Panc1 (cell line): ENCODE results near the gene HOXA5. TPM values are rescaled to one million over a fixed set of nuclear protein-coding genes. Genes with fewer than 3 reads are reported as not detected.

Experiments used
- ATAC-seq: fragments of 200-7000 bp; cut with Tn5 transposase; 2 replicates; pipeline ENCODE4 v1.9.1; 2020; ENCODE audit warnings: mild to moderate bottlenecking, moderate library complexity
- BruUV-seq: library from RNA; stranded (reverse); fragments of 400-500 nt; replicated peaks from 2 replicates; lab custom pipeline; 2021; lab: Mats Ljungman, UMichigan
- CTCF ChIA-PET: fragments of 300-600 bp; sonication (Branson Sonifier 250); formaldehyde crosslinking; loops from one replicate; lab custom pipeline; 2022; ENCODE audit warnings: antibody characterized with exemption; lab: Charles Lee
- POLR2A ChIA-PET: fragments of 300-600 bp; sonication (Branson Sonifier 250); formaldehyde crosslinking; loops from one replicate; lab custom pipeline; 2022; ENCODE audit warnings: antibody characterized with exemption; lab: Charles Lee
- DNase-seq: peaks from one replicate; pipeline ENCODE4 v3.0.0-alpha.2; 2010; ENCODE audit warnings: low read depth, low spot score
- H3K27ac ChIP-seq: 2 replicates; pipeline ENCODE4 v1.5.1; 2011; ENCODE audit warnings: mild to moderate bottlenecking, low read length, inconsistent platforms
- H3K27me3 ChIP-seq: fragments of 200-500 bp; sonication (Bioruptor generic); 2 replicates; pipeline ENCODE4 v1.6.0; 2014; ENCODE audit warnings: low read length, inconsistent platforms; ENCODE audit not compliant: control insufficient read depth, insufficient read depth
- H3K36me3 ChIP-seq: fragments of 200-500 bp; sonication (Bioruptor generic); 2 replicates; pipeline ENCODE4 v1.5.1; 2014; ENCODE audit warnings: inconsistent platforms, mild to moderate bottlenecking, low read length, moderate library complexity; ENCODE audit not compliant: control insufficient read depth, insufficient read depth
- H3K4me1 ChIP-seq: 2 replicates; pipeline ENCODE4 v1.5.1; 2011; ENCODE audit warnings: inconsistent platforms, mild to moderate bottlenecking, low read length, moderate library complexity; ENCODE audit not compliant: control insufficient read depth, insufficient read depth
- H3K4me3 ChIP-seq, 2 experiments: 2 replicates each; pipeline ENCODE4 v1.5.1; 2011 to 2012; ENCODE audit warnings: low read depth in 2 of 2, low read length in 2 of 2, mild to moderate bottlenecking in 2 of 2, inconsistent platforms in 1 of 2, moderate library complexity in 1 of 2
- H3K9me3 ChIP-seq: fragments of 200-500 bp; sonication (Bioruptor generic); 2 replicates; pipeline ENCODE4 v1.5.1; 2014; ENCODE audit warnings: low read depth, mild to moderate bottlenecking, inconsistent platforms, low read length, moderate library complexity; ENCODE audit not compliant: control insufficient read depth, insufficient read depth
- CTCF ChIP-seq: fragments of 450-650 bp; IDR thresholded peaks from 2 replicates; pipeline ENCODE4 v1.5.1; 2017; ENCODE audit warnings: mild to moderate bottlenecking
- POLR2AphosphoS5 ChIP-seq: IDR thresholded peaks from 2 replicates; pipeline ENCODE4 v1.6.1; 2012; ENCODE audit warnings: mild to moderate bottlenecking, low read depth, low read length, moderate library complexity
- REST ChIP-seq, 2 experiments: IDR thresholded peaks; 2 replicates each; pipeline ENCODE4 v1.6.1; 2011 to 2012; ENCODE audit warnings: low read depth in 2 of 2, control low read depth in 1 of 2, low read length in 1 of 2, mild to moderate bottlenecking in 1 of 2, moderate library complexity in 1 of 2; ENCODE audit not compliant: insufficient read depth in 1 of 2
- SIN3A ChIP-seq: IDR thresholded peaks from 2 replicates; pipeline ENCODE4 v1.6.1; 2012; ENCODE audit warnings: low read depth, mild to moderate bottlenecking, low read length, moderate library complexity, borderline replicate concordance; ENCODE audit not compliant: insufficient read depth
- TCF7L2 ChIP-seq: IDR thresholded peaks from 2 replicates; pipeline ENCODE4 v1.6.1; 2011; ENCODE audit warnings: mild to moderate bottlenecking, low read depth, low read length, inconsistent platforms
- in situ Hi-C: cut with HindIII; loops from 2 replicates; pipeline ENCODE4 v1.10.0; 2016; ENCODE audit warnings: low sequenced_read_pairs, low pct_unique_long_range_greater_than_20kb
- intact Hi-C: fragments of 100-400 bp; cut with micrococcal nuclease; formaldehyde crosslinking; loops from one replicate; pipeline ENCODE4 v1.10.0; 2022; ENCODE audit not compliant: unreplicated experiment
- total RNA-seq: library from RNA; stranded (reverse); gene quantifications from one replicate; pipeline ENCODE4 v1.2.1, GENCODE V29; 2021; ENCODE audit not compliant: unreplicated experiment

Gene HOXA5
- total RNA-seq, 1 experiment from 2014 or later: 3.9 TPM

GRCh38 chr7:27173511-27173955 is 30.1 kb upstream of the HOXA5 start:
- BruUV-seq: no TSS peak
- H3K27ac ChIP-seq: no peak overlapping the region
- no peaks in the 10 kb centered on the region for H3K36me3 ChIP-seq
- TF ChIP-seq POLR2AphosphoS5 (no peak), REST (IDR thresholded peaks at IDR 0.05; ENCODE audit: insufficient read depth in 1 of 2, low read depth in 2 of 2, low read length in 1 of 2) (no peak), TCF7L2 (no peak), SIN3A (no peak)
- DNase-seq (no peak), ATAC-seq (no peak)
- no peaks in the 10 kb centered on the region for H3K9me3 ChIP-seq
- peaks cover 5% of the 10 kb centered on the region; the same call in 1 of the 2 replicates for H3K4me1 ChIP-seq
- H3K4me3 ChIP-seq: no peak overlapping the region
- in situ Hi-C loops: no loop called here
- ChIA-PET CTCF (no interaction called here), POLR2A (no interaction called here)
- H3K27me3 ChIP-seq: no peaks in the 10 kb centered on the region
- intact Hi-C loops: no loop called here

- no peaks in the 10 kb centered on the region for H3K9me3 ChIP-seq
- intact Hi-C loops (no loop called here), in situ Hi-C loops (no loop called here)
- ChIA-PET CTCF (no interaction called here), POLR2A (no interaction called here)
- no peak overlapping the region for H3K27ac ChIP-seq
- no peak for TF ChIP-seq TCF7L2
- no peak for TF ChIP-seq CTCF
- TF ChIP-seq REST (IDR thresholded peaks at IDR 0.05; ENCODE audit: insufficient read depth in 1 of 2, low read depth in 2 of 2, low read length in 1 of 2): no peak
- TF ChIP-seq POLR2AphosphoS5: no peak
- no peak for TF ChIP-seq SIN3A
- ATAC-seq (no peak), DNase-seq (no peak)
- H3K27me3 ChIP-seq: no peaks in the 10 kb centered on the region
- H3K4me3 ChIP-seq: no peak overlapping the region
- no peaks in the 10 kb centered on the region for H3K36me3 ChIP-seq
- peaks cover 5% of the 10 kb centered on the region; the same call in 1 of the 2 replicates for H3K4me1 ChIP-seq
- BruUV-seq: no TSS peak
Observed at GRCh38 chr7:27172823-27173510, 29.5 kb upstream of the HOXA5 start.
